ENCODE results near the gene FAM163B.
"Not testable (repeated sequence)": the region's sequence is repeated elsewhere in the genome, so short reads cannot be mapped to it uniquely, and the experiment has no call there.

FAM163B gene

DNA sequence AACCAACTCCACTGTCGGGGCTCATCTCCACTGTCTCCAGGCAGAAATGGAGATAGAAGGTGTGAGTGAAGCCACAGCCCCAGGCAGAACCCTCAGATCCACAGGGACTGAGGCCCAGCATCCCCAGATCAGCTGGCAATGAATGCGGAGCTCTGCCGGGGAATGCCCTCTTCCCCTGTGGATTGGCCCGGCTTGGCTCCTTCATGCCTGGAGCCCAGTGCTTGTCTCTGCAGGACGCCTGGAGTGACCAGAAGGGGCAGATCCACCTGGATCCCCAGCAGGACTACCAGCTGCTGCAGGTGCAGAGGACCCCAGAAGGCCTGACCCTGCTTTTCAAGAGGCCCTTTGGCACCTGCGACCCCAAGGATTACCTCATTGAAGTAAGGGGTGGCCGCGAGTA lies 30.4 kb upstream of the FAM163B start:
- DNase-seq = no peak

DNA sequence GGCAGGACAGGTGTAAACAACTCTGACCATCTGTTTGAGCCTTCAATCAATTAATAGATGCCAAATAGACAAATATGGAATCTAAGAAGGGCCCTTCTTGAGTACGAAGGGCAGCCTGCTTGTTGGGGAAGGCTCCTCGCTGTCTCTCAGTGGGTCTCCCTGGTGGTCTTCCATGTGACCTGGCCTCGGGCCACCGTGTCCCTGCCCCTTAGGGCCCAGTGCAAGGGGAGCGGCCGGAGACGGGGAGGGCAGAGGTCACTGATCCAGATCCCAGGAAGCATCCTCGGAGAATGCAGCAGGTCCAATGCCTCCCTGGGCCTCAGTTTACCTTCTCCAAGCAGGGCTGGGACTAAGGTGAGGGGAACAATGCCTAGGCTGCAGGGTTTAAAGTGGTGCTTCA lies 29.5 kb upstream of the FAM163B start:
- no peak for DNase-seq

DNA sequence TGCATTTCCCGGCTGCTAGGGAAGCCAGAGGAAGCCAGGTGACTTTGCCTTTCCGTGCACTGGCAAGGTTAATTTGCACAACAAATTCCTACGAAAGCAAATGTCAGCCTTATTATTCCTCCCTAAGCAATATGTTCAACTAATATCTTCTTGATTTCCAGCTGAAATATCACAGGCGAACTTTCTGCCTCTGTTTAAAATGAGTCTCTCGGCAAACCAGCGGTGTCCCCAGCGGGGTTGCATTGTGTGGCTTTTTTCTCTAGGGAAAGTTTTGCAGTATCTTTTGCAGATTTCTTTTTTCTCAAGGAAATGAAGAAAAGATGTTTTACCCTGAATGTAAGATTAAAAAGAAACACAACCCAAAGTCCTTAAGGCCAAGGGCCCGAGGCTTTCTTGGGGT lies 28.9 kb upstream of the FAM163B start:
- no peak for DNase-seq

DNA sequence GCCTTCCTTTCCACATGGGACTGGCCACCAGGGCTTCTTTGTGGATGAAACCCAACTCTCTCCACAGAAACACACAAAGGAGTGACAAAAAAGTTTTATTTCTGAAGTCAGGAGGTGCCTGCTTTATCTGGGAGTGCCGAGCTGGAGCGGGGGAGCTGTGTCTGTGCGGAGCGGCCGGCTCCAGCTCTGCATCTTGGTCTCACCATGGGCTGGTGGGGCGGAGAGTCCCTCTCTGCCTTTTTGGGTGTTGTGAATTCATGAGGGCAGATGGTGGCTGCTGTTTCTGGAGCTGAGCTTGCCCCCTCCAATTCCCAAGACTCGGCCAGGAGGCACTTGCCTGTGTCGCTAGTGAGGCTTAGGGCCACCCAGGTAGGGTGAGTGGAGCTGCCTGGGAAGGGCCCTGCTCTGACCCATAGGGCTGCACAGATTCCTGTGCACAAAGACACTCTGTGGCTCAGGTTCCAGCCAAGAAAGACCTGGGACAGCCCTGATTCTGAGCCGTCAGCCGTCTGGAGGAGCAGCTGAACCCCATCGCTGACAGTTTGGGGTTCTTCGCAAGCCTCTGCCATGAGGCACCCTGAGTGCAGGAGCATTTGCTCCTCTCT lies 28.4 kb upstream of the FAM163B start:
- DNase-seq = no peak

DNA sequence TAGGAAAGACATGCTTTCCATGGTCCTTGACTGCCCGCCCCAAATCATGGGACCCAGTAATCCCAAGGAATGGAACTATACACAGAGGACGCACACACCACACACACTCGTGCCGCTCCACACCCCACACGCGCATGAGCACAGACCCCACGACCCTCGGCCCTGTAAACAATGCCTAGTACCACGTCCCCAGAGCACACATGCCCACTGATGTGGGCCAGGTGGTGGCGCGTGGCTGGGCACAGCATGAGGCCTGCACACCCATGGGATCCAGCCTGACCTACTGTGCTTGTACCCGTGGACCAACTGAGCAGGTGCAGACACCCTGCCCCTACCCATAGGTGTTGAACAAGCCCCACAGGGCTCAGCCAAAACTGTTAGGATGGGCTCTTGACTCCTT lies 27.7 kb upstream of the FAM163B start:
- DNase-seq = no peak

DNA sequence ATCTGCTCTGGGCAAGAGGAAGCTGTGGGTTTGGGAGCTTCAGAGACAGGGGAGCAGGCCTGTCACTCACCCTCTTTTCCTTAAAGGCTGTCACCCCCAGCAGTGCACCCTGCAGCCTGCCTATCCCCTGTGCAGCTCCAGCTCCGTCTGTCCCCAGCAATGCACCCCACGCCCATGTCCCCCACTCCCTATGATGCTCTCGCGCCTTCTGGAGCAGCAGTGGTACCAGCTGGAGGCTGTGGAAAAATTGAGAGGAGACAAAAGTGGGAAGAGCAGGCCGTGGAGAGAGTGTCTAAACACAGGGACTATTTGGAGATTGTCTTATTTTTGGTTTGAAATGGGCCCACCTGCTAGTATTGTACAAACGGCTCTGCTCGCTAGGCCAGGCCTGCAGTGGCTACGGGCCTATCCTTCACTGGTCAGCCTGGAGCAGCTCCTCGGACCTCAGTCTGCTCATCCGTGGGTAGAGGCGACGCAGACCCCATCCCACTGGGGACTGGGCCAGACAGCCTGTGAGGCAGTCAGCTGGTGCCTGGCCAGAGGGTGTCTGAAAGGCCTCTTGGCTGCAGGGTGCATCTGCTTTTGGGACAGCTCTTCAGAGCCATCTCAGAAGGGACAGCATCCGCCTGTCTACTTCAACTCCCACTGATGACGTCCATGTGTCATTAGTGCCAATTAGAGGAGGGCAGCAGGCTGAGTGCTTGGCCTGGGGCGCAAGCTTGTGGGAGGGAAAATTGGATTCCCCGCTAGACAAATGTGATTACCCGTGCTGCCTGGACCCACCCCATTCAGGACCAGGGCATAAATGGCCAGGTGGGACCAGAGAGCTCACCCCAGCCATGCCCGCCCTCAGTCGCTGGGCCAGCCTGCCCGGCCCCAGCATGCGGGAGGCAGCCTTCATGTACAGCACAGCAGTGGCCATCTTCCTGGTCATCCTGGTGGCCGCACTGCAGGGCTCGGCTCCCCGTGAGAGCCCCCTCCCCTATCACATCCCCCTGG lies 26.6 kb upstream of the FAM163B start, which contains the start of gene DBH:
Gene DBH (plus strand): TSS at position 831 of the 999 bp plus-strand sequence. CDS start 9 bp downstream, at position 840.
- no peak for DNase-seq

DNA sequence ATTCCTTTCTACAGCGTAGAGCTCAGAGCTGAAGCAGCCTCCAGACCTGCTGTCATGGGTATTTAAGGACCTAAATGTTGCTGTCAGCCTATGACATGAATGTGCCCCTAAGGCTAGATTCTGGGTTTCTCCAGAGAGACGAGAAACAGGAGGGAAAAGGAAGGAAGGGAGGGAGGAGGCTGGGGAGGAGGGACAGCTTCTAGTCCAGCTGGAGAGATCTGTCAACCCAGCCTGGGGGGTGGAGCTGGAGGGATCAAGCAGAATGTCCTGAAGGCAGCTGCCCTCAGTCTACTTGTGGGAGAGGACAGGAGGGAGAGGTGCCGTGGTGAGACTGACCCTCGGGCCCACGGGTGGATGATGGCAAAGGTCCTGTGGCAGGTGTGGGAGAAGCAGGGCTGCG lies 25.9 kb upstream of the FAM163B start:
- no peak for DNase-seq

DNA sequence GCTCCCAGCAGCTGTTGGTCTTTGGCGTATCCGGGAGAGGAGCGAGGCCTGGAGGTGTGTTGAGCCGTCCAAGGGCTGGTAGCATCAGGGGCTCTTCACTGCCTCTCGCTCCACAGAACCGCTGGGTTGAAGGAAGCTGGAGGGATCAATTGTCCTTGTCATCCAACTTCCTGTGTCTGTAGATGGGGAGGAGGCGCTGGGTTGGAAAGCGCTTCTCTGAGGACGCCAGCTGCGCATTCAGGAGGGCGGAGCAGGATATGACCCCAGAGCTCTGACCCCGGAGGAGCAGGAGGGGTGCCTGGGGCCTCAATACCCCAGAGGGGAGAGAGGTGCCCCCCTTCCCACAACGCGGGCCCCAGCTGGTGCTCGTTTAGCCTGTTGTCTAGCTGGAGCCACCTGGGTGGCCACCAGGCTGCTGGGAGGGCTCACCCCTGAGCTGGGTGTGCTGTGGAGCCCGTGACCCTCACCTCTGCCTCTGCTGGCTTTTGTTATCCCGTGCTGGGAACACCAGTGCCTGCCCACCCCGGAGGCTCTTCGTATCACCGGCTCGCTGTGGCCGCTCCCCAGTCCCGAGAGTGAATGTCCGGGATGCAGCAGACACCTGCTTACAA lies 25.0 kb upstream of the FAM163B start:
- no peak for DNase-seq

DNA sequence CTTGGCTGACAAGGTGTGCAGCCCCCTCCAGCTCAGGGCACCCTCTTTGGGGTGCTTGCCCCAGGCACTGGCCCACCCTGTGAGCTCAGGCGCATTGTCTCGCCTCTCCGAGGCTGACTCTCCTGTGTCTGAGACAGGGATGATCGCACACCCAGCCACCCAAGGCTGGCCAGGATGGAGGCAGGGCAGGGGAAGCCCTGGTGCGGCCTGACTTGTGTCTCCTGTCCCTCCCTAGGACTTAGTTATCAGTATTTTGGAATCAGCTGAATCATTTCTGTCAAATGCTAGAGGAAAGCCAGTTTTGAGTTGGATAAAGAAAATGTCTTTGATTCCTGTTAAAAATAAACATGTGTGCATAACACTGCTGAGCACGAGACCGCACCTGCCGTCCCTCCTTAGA lies 24.5 kb upstream of the FAM163B start:
- no peak for DNase-seq

DNA sequence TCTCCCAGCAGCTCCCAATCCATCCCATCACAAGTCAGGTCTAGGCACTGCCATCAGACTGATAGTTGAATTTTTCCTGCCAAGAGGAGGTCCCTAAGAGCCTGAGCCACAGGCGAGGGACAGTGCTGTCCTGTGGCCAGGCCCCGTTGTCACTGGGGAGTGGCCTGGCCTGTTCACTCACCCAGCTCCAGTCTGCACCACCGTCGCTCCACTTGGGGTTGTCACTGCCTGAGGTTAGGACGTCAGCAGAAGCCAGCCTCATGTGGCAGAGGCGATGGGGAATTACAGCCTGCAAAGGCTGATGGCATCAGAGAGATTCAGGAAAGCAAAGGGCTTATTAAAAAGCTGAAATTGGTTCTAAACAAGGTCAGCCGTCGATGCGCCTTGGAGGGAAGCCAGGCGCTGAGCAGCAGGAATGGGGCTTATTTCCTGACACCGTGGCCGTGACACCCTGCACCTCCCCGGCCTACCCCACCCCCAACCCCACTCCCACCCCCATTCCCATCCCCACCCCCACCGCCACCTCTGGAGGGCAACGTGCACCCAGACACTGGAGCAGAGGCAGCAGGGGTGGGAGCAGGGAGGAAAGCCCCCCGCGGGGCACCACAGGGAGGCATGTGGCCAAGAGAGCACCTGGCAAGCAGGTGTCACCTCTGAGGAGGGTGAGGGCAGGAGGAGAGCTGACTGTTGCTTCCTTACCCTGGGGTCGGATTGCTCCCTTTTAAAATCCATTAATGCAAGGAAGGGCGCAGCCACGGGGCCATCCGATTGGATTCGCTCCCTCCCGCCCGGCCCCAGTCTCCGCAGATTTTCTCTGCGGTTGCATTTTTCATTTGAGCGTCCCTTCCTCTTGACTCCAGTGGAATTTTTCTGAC lies 23.9 kb upstream of the FAM163B start:
- no peak for DNase-seq

DNA sequence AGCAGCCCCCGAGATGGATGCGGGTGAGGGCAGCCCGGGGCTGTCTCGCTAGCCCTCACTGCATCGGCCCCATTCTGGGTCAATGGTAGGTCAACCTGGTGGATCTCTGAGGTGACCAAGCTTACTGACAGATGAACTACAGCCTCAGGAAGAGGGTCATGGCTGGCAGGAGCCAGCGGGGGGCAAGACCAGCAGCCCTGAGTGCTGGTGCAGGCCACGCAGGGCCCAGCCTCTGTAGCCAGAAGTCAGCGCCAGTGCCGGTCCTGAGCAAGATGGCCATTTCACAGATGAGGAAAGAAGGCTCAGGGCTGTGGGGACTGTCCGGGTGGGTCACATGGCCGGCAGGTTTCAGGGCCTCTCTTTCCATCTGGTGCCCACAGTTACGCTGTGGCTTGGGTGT lies 21.9 kb upstream of the FAM163B start:
- no peak for DNase-seq

DNA sequence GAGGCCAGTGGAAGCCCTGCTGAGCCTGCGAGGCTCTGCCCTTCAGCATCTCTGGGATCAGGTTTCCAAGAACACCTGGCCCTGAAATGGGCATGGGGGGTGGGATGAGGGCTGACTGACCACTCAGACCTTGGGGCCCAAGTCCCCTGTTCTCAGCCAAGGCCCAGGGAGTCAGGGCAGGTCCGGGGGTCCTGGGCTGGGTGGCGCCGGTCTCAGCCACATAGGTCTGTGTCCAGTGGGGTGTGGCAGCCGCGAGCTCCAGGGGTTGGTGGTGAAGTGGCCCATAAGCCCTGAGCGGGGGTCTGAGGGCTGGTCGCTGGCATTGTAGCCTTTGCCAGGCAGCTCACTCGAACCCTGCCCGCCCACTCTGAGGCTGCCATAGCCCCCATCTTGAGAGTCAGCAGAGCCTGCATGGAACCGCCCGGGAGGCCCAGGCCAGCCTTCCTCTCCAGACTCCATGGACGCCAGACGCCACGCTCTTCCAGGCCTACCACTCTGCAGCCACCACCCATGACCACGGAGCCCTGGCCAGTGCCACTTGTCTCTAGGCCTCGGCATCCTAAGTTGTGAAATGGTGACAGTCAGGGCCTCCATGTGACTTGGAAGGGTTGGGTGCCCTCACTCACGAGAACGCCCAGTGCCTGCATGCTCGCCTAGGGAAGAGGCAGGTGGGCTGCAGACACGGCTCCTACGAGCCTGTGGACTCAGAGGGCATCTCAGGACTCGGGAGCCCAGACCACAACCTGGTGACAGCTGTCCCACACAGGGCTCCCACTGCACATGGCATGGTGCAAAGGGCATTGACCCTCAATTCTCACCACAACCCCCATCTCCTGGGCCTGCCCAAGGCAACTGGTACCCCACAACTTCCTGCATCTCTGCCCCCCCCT lies 20.3 kb upstream of the FAM163B start:
- DNase-seq = no peak

DNA sequence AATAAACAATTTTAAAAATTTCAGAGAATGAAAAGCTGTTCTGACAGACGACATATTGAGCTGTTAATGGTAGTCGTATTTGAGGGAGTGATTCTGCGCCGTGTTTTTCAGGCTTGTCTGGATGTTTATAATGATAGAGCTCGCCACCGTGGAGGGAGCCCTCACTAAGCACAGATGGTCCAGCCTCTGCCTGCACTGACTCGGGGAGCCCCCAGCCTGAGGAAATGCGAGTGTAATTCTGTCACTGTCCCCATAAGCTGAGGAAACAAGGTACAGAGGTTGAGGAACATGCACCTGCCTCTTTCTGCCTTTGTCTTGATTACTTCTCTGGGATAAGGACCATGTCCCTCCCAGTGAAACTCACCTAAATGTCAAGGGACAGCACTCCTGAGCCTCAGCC lies 19.6 kb upstream of the FAM163B start:
- DNase-seq = no peak

DNA sequence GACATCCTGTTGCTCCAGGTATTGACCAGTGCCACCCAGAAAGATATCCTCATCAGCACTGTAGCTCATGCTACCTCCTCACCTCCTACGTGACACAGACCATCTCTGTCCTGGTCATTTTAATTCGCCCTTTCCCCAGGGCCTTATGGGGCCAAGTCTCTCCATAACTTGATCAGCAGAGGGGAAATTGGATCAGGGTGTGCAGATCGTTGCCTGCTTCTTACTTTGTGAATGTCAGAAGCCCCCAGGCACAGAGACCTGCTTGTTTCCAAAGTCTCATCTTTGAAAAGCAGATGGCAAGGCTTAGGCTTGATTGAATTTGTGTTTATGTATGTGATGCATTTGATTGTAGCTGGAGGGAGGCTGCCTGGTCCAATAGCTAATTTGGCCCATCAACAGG lies 18.2 kb upstream of the FAM163B start:
- DNase-seq = no peak

DNA sequence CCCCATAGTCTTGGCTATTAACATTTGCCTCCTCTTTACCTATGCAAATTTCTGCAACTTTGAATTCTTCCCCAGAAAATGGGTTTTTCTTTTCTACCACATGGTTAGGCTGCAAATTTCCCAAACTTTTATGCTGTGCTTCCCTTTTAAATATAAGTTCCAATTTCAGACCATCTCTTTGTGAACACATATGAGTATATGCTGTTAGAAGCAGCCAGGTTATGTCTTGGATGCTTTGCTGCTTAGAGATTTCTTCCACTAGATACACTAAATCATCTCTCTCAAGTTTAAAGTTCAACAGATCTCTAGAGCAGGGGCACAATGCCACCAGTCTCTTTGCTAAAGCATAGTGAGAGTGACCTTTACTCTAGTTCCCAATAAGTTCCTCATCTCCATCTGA lies 16.8 kb upstream of the FAM163B start:
- not testable (repeated sequence) for DNase-seq

DNA sequence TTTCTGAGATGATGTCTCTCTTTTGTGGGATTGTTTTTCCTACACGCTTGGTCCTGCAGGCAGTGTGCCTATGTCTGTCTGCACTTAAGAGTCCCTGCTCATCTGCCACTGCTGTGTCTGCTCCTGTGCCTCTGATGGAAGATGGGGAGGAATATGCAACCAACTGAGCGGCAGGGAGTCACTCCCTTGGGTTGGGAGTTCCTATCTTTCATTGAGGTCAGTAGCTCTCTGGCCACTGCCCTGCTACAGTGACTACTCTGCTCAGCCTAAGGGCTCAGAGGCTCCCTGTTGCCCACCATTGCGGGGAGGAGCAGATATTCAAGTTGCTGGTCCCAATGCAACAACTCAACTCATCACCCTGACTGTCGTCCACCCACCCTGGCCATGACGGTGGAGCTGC lies 13.4 kb upstream of the FAM163B start:
- no peak for DNase-seq

DNA sequence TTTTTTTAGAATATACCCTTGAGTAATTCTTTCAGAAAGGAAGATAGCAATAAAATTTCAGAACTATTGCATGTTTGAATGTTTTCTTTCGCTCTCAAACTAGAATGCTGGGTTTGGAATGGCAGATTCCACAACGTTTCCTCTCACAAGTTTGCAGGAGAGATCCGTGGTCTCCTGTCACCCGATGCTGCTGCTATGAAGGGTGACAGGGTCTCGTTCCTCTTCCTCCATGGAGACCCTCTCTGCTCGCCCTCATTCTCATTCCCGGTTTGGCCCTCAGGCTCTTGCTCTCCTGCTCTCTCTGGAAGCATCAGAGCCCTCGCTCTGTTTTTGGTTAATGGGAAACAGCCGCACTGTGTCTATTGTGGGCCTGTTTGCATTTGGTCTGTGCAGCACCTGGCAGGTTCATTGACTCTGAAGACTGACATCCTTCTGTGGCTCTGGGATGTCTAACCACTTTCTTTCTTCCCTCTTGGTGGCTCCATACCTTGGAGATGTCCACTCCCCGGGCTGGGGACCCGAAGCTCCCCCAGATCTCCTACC lies 12.6 kb upstream of the FAM163B start:
- no peak for DNase-seq

DNA sequence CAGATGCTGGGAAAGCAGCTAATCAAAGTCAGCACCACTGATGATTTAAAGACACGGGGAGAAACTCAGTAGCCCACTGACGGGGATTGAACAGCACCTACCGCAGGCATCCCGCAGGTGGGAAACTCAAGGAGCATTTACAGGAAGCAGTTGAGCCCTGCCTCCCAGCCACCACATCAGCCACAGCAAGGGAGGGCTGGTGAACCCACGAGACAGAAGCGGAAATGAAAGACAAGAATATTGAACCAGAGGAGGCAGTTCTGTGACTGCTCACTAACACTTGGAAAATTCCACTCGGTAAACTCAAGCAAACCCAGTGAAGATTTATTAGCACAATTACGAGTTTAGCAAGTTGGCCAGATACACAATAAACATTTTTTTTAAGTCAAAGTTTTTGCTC lies 10.6 kb upstream of the FAM163B start:
- DNase-seq = no peak

DNA sequence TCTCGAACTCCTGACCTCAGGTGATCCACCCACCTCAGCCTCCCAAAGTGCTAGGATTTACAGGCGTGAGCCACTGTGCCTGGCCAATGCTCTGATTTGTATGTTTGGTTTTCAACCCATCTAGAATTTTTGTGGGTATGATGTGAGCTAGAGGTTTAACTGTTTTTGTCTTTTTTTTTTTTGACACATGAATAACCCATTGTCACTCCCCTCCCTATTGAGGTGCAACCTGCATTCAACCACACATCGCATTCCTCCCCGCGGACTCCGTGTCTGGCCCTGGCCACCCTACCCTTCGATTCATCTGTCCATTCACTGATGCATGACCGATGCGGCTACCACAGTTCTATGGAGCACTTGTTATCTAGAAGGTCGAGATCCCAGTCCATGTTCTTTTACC lies 9.5 kb upstream of the FAM163B start:
- DNase-seq = no peak

DNA sequence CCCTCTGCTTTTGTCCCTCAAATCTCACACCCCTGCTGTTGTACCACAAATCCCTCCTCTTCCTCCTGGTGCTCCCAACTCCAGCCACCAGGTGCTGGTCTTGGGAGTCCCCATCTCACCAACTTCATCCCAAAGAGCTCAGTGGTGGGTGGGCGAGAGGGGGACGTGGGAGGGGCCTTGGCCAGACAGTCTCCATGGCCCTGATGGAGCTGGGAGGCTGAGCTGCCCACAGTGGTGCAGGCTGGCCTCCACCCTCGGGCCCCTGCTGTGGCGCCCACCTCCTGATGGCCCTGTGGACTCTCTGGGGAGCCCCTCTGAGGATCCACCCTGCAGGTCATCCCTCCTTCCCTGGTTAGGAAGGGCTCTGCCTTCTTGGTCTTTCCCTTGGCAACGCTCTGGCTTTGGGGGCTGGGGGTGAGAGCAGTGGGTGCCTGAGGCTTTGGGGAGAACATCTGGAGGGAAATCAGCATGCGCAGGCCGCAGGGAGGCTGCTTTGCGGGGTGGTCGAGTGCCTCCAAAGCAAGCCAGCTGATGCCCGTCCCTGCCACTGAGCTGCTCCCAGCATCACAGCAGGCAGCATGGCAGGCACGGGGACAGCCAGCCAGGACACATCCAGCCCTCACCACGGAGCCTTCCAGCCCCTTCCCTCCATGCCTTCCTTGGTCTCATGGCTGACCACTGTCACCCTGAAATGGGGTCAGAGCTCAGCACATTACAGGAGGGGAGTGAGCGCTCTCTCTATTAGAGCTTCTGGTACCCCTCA lies 7.6 kb upstream of the FAM163B start:
- DNase-seq = no peak
